ENCODE data around the gene CCDC71L. TPM values are rescaled to one million over a fixed set of nuclear protein-coding genes. Genes with fewer than 3 reads are reported as not detected.

CCDC71L gene
- total and polyA plus RNA-seq, 4 donors = 7.4 to 16.6 (median 12.3) TPM

DNA sequence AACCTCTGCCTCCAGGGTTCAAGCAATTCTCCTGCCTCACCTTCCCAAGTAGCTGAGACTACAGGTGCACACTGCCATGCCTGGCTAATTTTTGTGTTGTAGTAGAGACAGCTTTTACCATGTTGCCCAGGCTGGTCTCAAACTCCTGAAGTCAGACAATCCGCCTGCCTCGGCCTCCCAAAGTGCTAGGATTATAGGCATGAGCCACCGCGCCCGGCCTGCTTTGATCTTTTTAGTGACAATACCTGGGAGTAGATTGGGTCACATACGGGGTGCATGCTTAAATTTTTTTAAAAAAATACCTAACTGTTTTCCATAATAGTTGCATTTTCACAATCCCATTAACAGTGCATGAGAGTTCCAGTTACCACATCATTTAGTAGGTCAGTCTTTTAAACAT lies 47.7 kb downstream of the CCDC71L start:
- Histone ChIP-seq H3K9me3 (ENCODE audit: control insufficient read depth in 4 of 4, low read length in 3 of 4) (peaks cover 0 to 2% (median 0%) of the 10 kb centered on the region in 4 donors), H3K27me3 (ENCODE audit: control insufficient read depth in 4 of 4, insufficient read depth in 4 of 4, low read length in 3 of 4) (no peaks in the 10 kb centered on the region), H3K4me3 (ENCODE audit: low read depth in 1 of 3, low read length in 3 of 3) (no peak overlapping the region), H3K4me1 (ENCODE audit: control insufficient read depth in 4 of 4, insufficient read depth in 4 of 4, low read length in 3 of 4) (peaks cover 0 to 16% (median 5%) of the 10 kb centered on the region in 4 donors), H3K9ac (ENCODE audit: low read depth in 1 of 2, low read length in 2 of 2) (no peak overlapping the region), H3K27ac (ENCODE audit: low read depth in 1 of 2, low read length in 2 of 2) (no peak overlapping the region), H3K36me3 (ENCODE audit: control insufficient read depth in 4 of 4, insufficient read depth in 3 of 4, low read depth in 1 of 4, low read length in 3 of 4) (no peaks in the 10 kb centered on the region)
- no peak for TF ChIP-seq JUND (IDR thresholded peaks at IDR 0.05)
- TF ChIP-seq FOXA2 (IDR thresholded peaks at IDR 0.05) = no peak
- no peak for TF ChIP-seq TAF1 (conservative IDR thresholded peaks at IDR 0.05)
- no peak for TF ChIP-seq ATF3 (IDR thresholded peaks at IDR 0.05)
- TF ChIP-seq, protein P1, sequence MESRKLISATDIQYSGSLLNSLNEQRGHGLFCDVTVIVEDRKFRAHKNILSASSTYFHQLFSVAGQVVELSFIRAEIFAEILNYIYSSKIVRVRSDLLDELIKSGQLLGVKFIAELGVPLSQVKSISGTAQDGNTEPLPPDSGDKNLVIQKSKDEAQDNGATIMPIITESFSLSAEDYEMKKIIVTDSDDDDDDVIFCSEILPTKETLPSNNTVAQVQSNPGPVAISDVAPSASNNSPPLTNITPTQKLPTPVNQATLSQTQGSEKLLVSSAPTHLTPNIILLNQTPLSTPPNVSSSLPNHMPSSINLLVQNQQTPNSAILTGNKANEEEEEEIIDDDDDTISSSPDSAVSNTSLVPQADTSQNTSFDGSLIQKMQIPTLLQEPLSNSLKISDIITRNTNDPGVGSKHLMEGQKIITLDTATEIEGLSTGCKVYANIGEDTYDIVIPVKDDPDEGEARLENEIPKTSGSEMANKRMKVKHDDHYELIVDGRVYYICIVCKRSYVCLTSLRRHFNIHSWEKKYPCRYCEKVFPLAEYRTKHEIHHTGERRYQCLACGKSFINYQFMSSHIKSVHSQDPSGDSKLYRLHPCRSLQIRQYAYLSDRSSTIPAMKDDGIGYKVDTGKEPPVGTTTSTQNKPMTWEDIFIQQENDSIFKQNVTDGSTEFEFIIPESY (IDR thresholded peaks at IDR 0.05) = no peak
- TF ChIP-seq HNF4G (IDR thresholded peaks at IDR 0.05) = no peak
- TF ChIP-seq MAX (IDR thresholded peaks at IDR 0.05) = no peak
- TF ChIP-seq NR2F2 (IDR thresholded peaks at IDR 0.05) = no peak
- TF ChIP-seq FOXA1 (IDR thresholded peaks at IDR 0.05) = no peak
- no peak for TF ChIP-seq RXRA (IDR thresholded peaks at IDR 0.05)
- no peak for DNase-seq (ENCODE audit: low spot score)
- WGBS = 97% methylated on average over 6 of the region's 6 CpGs

GRCh38 chr7:106612432-106612831 lies 48.5 kb downstream of the CCDC71L start:
- Histone ChIP-seq H3K4me1 (ENCODE audit: control insufficient read depth in 4 of 4, insufficient read depth in 4 of 4, low read length in 3 of 4) (peaks cover 0 to 16% (median 5%) of the 10 kb centered on the region in 4 donors), H3K27ac (ENCODE audit: low read depth in 1 of 2, low read length in 2 of 2) (peak overlapping the region; percentile 73 to 78), H3K36me3 (ENCODE audit: control insufficient read depth in 4 of 4, insufficient read depth in 3 of 4, low read depth in 1 of 4, low read length in 3 of 4) (no peaks in the 10 kb centered on the region), H3K9ac (ENCODE audit: low read depth in 1 of 2, low read length in 2 of 2) (no peak overlapping the region), H3K27me3 (ENCODE audit: control insufficient read depth in 4 of 4, insufficient read depth in 4 of 4, low read length in 3 of 4) (no peaks in the 10 kb centered on the region), H3K4me3 (ENCODE audit: low read depth in 1 of 3, low read length in 3 of 3) (no peak overlapping the region), H3K9me3 (ENCODE audit: control insufficient read depth in 4 of 4, low read length in 3 of 4) (peaks cover 0 to 2% (median 0%) of the 10 kb centered on the region in 4 donors)
- TF ChIP-seq EGR1 (IDR thresholded peaks at IDR 0.05; ENCODE audit: low read depth in 2 of 2) = no peak
- no peak for TF ChIP-seq FOXA2 (IDR thresholded peaks at IDR 0.05)
- TF ChIP-seq NR2F2 (IDR thresholded peaks at IDR 0.05) = no peak
- TF ChIP-seq HNF4G (IDR thresholded peaks at IDR 0.05) = no peak
- TF ChIP-seq JUND (IDR thresholded peaks at IDR 0.05) = no peak
- TF ChIP-seq CTCF (IDR thresholded peaks at IDR 0.05; ENCODE audit: low read depth, low read length, missing input control) = no peak
- TF ChIP-seq HNF4A (conservative IDR thresholded peaks at IDR 0.05) = no peak
- TF ChIP-seq RAD21 (IDR thresholded peaks at IDR 0.05) = no peak
- TF ChIP-seq YY1 (IDR thresholded peaks at IDR 0.05) = no peak
- TF ChIP-seq, protein P2, sequence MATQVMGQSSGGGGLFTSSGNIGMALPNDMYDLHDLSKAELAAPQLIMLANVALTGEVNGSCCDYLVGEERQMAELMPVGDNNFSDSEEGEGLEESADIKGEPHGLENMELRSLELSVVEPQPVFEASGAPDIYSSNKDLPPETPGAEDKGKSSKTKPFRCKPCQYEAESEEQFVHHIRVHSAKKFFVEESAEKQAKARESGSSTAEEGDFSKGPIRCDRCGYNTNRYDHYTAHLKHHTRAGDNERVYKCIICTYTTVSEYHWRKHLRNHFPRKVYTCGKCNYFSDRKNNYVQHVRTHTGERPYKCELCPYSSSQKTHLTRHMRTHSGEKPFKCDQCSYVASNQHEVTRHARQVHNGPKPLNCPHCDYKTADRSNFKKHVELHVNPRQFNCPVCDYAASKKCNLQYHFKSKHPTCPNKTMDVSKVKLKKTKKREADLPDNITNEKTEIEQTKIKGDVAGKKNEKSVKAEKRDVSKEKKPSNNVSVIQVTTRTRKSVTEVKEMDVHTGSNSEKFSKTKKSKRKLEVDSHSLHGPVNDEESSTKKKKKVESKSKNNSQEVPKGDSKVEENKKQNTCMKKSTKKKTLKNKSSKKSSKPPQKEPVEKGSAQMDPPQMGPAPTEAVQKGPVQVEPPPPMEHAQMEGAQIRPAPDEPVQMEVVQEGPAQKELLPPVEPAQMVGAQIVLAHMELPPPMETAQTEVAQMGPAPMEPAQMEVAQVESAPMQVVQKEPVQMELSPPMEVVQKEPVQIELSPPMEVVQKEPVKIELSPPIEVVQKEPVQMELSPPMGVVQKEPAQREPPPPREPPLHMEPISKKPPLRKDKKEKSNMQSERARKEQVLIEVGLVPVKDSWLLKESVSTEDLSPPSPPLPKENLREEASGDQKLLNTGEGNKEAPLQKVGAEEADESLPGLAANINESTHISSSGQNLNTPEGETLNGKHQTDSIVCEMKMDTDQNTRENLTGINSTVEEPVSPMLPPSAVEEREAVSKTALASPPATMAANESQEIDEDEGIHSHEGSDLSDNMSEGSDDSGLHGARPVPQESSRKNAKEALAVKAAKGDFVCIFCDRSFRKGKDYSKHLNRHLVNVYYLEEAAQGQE (IDR thresholded peaks at IDR 0.05) = no peak
- TF ChIP-seq TAF1 (conservative IDR thresholded peaks at IDR 0.05) = no peak
- no peak for TF ChIP-seq GABPA (IDR thresholded peaks at IDR 0.05 in 1 of 2, conservative IDR thresholded peaks at IDR 0.05 in 1 of 2)
- TF ChIP-seq ATF3 (IDR thresholded peaks at IDR 0.05) = no peak
- no peak for TF ChIP-seq RXRA (IDR thresholded peaks at IDR 0.05)
- TF ChIP-seq FOXA1 (IDR thresholded peaks at IDR 0.05) = no peak
- TF ChIP-seq MAX (IDR thresholded peaks at IDR 0.05) = no peak
- TF ChIP-seq, protein P1 (IDR thresholded peaks at IDR 0.05) = no peak
- no peak for TF ChIP-seq SP1 (IDR thresholded peaks at IDR 0.05)
- DNase-seq (ENCODE audit: low spot score) = no peak
- WGBS = 92% methylated on average over 1 of the region's 1 CpG
